ENCODE results near the gene DNASE1L2.

DNA sequence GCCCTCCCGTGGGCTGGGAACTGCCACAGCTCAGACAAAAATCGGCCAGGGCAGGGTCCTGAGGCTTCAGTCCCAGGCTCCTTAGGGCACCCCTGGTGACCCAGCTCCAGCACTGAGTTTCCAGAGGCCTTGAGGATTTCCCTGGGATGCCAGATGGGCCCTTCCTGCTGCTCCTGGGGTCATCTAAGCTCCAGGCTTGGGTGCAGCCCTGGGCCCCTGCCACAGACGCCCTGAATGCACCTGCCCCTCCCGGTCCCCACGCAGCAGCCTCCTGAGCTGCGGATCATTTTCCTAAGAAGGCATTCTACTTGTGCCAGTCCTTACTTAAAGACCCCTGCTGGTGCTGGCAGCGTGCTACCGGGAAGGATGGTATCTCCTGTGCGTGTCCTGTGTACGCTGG, 37.7 kb downstream of the DNASE1L2 start:
- TF ChIP-seq CTCF (IDR thresholded peaks at IDR 0.05; ENCODE audit: poor library complexity): no peak
- no peak for TF ChIP-seq EZH2phosphoT487 (IDR thresholded peaks at IDR 0.05; ENCODE audit: low read depth, severe bottlenecking, unreplicated experiment)

All from hepatocyte (in vitro differentiated cells).